NOMO-1 treated with dmso at 0.1 percent for 144 hours (cell line): Measurements from ENCODE around the gene SCARB1.

ENCODE experiments used
- DNase-seq: peaks from one replicate; lab custom pipeline; 2025; ENCODE audit not compliant: unreplicated experiment; lab: John Stamatoyannopoulos, UW

SCARB1 gene

GRCh38 chr12:124762791-124763593, 100.7 kb downstream of the SCARB1 start:
- DNase-seq: no peak

- no peak for DNase-seq
These were observed 101.3 kb downstream of the SCARB1 start for GRCh38 chr12:124762384-124762783.

- no peak for DNase-seq
These were observed 101.8 kb downstream of the SCARB1 start for GRCh38 chr12:124761871-124762270.

- DNase-seq: no peak
These were observed 102.6 kb downstream of the SCARB1 start for GRCh38 chr12:124761056-124761455.

GRCh38 chr12:124760560-124760959, 103.1 kb downstream of the SCARB1 start:
- DNase-seq: no peak

- no peak for DNase-seq
These were observed 103.7 kb downstream of the SCARB1 start for GRCh38 chr12:124759841-124760503.

- DNase-seq: no peak
These were observed 105.1 kb downstream of the SCARB1 start for GRCh38 chr12:124758266-124759220.

- DNase-seq: no peak
These were observed 106.3 kb downstream of the SCARB1 start for GRCh38 chr12:124757329-124757728.

- DNase-seq: peak; percentile 77
These were observed 106.9 kb downstream of the SCARB1 start for GRCh38 chr12:124756760-124757159.

GRCh38 chr12:124756166-124756565, 107.5 kb downstream of the SCARB1 start:
- no peak for DNase-seq

- DNase-seq: no peak
These were observed 107.9 kb downstream of the SCARB1 start for GRCh38 chr12:124755801-124756148.

GRCh38 chr12:124754949-124755800, 108.5 kb downstream of the SCARB1 start:
- peak; percentile 95 for DNase-seq

- DNase-seq: no peak
These were observed 109.2 kb downstream of the SCARB1 start for GRCh38 chr12:124754491-124754890.

GRCh38 chr12:124753993-124754392, 109.7 kb downstream of the SCARB1 start:
- no peak for DNase-seq

- no peak for DNase-seq
These were observed 110.5 kb downstream of the SCARB1 start for GRCh38 chr12:124753228-124753591.

GRCh38 chr12:124752437-124753227, 111.0 kb downstream of the SCARB1 start:
- DNase-seq: no peak

- DNase-seq: no peak
These were observed 111.9 kb downstream of the SCARB1 start for GRCh38 chr12:124751654-124752355.

- DNase-seq: no peak
These were observed 112.7 kb downstream of the SCARB1 start for GRCh38 chr12:124750787-124751471.
